Measurements from ENCODE around the gene POU2AF2.
"Not testable (repeated sequence)": the region's sequence is repeated elsewhere in the genome, so short reads cannot be mapped to it uniquely, and the experiment has no call there.

POU2AF2 gene

DNA sequence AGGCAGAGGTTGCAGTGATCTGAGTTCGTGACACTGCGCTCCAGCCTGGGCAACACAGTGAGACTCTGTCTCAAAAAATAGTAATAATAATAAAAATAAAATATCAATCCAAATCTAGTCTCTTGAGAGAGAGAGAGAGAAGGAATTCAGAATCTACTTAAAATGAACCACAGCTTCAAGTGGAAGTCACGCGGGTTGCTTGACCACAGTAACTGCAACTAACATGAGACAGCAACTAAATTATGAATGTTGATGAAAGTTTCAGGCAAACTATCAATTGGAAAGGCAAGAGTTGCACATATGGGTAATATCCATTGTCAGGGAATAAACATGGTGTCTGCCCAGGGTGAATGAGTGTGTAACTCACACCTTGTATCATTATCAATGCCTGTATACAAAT, 12.5 kb downstream of the POU2AF2 start:
- no peak for DNase-seq (ENCODE audit: low read depth, low spot score)

DNA sequence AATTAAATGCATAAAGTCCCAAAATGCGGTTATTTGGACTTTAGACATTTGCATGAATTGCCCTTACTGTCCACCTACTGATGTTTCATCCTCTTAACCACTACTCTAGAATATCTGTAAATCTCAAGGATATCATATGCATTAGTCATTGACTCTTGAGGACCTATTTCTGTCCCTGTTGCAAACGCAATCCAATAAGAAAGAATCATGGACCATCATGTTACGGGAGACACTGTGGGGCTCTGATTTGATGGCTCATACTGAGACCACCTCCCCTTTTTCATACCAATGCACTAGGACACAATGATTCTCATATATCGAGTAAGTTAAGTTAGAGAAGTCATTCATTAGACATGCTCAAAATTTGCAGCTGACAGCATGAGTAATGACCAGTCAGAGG, 14.4 kb downstream of the POU2AF2 start:
- DNase-seq (ENCODE audit: low read depth, low spot score) = no peak

DNA sequence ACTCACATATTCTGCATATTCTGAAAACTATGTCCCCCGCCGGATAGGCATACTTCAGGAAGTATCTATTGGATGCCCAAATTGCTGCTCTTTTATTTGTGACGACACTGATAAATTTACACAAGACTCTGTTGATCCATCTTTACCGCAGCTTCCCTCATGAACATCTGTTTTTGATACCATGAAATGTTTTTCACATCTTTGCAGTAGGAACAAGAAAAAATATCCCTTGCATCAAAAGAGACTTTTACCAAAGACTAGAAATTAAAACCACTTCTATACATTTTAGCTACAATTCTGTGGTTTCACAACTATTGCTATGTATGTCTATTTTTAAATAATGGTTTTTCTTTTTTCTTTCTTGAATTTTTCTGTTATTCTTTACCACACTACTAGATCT, 15.3 kb downstream of the POU2AF2 start:
- DNase-seq (ENCODE audit: low read depth, low spot score) = no peak

DNA sequence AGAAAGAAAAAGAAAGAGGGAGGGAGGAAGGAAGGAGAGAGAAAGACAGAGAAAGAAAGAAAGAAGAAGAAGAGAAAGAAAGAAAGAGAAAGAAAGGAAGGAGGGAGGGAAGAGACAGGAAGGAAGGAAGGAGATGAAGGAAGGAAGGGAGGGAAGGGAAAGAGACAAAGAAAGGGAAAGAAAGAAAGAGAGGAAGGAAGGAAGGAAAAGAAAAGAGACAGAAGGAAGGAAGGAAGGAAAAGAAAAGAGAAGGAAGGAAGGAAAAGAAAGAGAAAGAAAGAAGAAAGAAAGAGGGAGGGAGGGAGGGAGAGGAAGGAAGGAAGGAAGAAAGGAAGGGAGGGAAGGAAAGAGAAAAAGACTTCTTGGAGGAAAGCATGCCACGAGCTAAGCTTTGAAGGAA, 19.1 kb downstream of the POU2AF2 start:
- DNase-seq (ENCODE audit: low read depth, low spot score) = no peak

DNA sequence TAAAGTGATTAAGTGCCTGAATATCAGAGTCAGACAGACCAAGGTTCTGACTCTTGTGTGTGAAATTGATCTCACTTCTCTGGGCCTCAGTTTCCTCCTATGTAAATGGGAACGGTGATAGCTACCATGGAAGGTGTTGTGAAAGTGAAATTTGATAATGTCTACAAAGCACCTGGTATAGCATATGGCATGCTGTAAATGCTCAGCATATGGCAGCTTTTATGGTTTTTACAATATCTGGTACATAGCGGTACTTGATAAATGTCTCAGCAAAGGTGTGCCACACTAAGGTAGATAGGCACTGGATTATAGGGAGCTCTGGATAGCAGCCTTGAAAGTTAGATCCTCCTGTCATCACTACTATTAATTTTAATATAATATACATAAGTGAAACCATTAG, 19.9 kb downstream of the POU2AF2 start:
- DNase-seq (ENCODE audit: low read depth, low spot score) = no peak

DNA sequence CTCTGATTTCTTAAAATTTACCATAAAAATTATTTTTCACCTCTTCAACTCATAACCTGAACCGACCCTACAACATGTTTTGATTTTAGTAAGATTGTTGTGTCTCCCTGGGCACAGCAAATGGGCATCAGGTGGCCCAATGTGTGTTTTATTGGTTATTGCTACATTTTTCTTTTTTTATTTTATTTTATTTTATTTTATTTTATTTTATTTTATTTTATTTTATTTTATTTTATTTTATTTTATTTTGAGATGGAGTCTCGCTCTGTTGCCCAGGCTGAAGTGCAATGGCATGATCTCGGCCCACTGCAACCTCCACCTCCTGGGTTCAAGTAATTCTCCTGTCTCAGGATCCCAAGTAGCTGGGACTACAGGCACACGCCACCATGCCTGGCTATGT, 22.8 kb downstream of the POU2AF2 start:
- not testable (repeated sequence) for DNase-seq (ENCODE audit: low read depth, low spot score)

DNA sequence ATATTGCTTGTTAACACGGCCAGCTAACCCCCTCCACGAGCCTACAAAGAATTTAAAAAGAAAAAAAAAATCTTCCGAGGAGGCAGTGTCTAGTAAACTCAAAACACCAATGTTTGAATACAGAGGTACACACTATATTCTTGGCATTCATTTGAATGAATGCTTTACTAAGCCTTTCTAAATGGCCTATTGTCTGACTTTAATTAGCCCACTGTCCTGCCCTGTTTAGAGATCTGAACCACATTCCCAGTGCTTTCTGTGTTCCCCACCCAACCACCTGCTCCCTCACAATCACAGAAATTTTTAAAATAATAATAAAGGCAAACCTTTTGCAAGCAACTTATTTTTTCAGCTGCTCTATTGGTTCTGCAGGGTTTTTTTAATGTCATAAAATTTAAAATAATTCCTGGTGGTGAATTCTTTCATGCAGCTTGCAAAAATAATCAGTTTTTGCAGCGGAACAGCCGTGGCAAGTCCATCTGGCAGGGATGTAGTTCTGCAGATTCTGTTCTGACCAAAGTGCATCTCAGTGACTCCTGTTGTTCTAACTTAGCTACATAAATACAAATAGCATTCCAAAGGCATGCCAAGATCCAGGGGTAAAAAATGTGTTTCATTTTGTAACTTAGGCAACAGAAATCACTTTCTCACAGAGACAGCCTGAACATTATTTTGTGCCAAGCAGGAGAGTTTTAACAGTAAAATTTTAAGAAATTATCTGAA, 23.8 kb downstream of the POU2AF2 start:
- DNase-seq (ENCODE audit: low read depth, low spot score) = peak; percentile 20

DNA sequence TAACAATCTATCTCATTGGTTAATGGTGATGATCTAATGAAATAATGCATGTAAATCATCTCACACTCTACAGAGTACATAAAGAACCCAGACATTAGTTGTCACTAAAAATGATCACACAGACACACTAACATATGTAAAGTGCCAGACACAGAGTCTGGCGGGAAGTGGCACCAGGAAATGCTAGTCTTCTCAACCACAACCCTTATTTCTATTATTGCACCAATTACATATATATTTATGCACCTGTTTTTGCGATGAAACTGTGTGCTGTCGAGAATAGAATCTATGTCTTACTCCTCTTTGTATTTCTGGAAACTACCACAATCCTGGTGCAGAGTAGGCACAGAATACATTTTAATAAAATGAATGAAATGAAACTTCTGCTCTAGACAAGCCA, 26.9 kb downstream of the POU2AF2 start:
- no peak for DNase-seq (ENCODE audit: low read depth, low spot score)

DNA sequence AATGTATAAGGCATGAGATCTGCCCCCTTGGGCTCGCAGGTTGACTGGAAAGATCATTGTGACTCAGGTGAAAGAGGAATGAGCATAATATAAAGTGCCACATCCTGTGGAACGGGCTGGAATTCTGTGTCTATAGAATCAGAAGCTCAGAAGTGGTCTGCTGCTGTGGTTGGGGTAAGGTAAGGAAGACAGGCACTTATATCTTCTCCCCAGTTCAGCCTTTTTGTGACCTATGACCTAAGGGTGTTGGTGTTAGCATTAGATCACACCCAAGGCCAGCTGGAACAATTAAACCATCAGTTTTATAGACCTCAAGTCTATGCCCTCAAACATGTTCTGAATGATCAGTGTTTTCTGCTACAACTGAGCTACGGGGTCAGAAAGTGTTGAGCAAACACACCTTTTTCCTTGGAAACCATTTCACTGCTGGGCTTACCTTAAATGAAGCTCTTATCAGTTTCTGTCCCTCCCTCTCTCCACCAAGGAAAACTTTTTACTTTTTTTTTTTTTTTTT, 37.1 kb downstream of the POU2AF2 start:
- no peak for DNase-seq (ENCODE audit: low read depth, low spot score)

DNA sequence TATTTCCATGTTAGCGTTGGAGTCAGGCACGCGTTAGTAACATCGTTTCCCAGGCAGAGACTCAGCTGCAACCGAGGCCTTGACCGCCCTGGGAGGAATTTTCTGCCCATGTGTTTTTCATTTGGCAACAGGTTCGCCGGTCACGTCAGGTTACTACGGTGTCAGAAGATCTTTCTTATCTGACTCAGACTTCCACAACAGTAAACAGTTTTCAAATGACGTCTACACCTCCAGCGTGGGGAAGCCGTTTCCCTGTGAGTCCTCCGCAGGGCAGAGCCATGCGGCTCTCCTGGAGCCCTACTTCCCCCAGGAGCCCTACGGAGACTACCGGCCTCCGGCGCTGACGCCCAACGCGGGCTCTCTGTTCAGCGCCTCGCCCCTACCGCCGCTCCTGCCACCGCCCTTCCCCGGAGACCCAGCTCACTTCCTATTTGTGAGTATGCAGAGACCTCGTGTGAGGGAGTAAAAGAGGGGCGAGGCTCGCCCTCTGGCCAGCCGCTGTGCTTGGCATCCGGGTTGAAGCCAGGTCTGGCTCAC, 38.5 kb downstream of the POU2AF2 start:
- no peak for DNase-seq (ENCODE audit: low read depth, low spot score)

DNA sequence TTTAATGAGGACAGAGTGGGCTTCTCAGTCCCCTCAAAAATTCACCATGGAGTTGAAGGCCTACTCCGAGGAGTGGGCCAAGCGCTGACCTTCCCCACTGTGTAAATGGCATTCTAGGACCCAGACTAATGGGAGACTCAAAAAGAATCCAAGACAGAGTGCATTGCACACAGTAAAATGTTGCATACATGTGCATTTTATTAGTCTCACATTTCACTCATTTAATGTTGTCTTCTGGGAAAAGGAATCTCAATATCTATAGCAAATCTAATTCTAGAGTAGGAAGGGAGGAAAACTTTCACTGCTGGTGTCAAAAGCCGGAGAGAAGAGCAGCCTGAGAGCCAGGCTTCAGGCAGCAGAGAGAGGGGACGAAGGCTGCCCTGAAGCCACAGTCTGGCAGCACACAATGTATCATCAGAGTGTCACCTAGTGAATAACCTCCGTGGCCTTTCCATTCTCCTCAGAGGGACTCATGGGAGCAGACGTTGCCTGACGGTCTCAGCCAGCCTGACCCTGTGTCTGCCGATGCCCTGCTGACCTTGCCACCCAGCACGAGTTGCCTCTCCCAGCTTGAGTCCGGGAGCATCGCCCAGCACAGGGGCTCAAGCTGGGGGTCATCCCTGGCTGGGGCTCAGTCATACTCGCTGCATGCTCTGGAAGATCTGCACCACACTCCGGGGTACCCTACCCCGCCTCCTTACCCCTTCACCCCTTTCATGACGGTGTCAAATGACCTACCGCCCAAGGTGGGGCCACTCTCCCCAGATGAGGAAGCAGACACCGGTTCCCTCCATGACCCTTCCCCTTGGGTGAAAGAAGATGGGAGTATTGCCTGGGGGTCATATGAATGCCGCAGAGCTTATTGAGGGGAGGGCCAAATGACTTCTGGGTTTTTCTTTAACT, 39.9 kb downstream of the POU2AF2 start:
- DNase-seq (ENCODE audit: low read depth, low spot score) = no peak

DNA sequence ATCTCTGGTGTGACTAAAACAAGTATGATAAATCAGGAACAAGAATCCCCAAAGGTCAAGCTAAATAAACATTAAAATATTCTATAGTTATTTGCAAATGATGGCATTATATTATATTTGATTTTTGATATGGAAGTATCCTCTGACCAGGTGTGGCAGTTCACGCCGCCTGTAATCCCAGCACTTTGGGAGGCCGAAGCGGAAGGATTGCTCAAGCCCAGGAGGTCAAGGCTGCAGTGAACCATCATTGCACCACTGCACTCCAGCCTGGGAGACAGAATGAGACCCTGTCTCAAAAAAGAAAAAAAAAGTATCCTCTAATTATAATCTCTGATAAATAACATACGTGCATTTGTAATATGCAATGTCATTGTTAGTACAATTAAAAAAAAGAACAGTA, 46.2 kb downstream of the POU2AF2 start:
- DNase-seq (ENCODE audit: low read depth, low spot score) = no peak

DNA sequence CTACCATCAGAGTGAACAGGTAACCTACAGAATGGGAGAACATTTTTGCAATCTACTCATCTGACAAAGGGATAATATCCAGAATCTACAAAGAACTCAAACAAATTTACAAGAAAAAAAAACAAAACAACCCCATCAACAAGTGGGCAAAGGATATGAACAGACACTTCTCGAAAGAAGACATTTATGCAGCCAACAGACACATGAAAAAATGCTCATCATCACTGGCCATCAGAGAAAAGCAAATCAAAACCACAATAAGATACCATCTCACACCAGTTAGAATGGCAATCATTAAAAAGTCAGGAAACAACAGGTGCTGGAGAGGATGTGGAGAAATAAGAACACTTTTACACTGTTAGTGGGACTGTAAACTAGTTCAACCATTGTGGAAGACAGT, 46.9 kb downstream of the POU2AF2 start:
- not testable (repeated sequence) for DNase-seq (ENCODE audit: low read depth, low spot score)

DNA sequence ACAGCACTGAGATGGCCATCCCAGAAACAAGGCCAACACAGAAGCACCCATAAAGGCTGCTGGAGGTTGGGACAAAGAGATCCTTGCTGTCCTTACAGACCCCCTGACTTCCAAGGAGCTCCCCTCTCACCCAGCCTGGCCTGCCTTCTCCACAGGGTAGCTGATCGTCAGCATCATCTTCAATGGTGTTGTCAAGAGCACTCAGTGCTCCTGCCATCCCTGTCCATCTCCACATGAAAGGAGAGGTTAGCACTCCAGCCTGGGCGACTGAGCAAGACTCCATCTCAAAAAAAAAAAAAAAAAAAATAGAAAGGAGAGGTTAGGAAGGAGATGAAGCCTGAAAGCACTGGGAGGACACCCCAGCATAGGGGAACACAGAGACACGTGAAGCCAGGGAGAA, 50.7 kb downstream of the POU2AF2 start:
- no peak for DNase-seq (ENCODE audit: low read depth, low spot score)

DNA sequence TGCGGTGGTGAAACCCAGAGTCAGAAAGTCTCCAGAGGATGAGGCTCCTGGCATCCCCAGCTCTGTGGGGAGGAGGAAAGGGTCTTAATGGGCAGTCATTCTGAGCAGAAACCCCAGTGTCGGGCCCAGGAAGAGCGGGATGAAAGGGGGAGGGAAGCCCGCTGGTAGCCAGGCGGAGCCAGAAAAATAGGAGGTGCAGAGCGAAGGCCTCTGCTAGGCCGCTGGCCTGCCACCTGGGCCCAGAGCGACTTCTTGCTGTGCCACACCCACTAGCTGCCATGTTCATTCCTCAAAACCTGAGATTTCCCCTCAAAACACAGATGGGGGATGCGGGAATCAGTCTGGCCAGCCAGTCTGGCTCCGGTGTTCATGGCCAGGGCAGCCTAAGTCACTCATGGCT, 52.2 kb downstream of the POU2AF2 start:
- DNase-seq (ENCODE audit: low read depth, low spot score) = no peak

DNA sequence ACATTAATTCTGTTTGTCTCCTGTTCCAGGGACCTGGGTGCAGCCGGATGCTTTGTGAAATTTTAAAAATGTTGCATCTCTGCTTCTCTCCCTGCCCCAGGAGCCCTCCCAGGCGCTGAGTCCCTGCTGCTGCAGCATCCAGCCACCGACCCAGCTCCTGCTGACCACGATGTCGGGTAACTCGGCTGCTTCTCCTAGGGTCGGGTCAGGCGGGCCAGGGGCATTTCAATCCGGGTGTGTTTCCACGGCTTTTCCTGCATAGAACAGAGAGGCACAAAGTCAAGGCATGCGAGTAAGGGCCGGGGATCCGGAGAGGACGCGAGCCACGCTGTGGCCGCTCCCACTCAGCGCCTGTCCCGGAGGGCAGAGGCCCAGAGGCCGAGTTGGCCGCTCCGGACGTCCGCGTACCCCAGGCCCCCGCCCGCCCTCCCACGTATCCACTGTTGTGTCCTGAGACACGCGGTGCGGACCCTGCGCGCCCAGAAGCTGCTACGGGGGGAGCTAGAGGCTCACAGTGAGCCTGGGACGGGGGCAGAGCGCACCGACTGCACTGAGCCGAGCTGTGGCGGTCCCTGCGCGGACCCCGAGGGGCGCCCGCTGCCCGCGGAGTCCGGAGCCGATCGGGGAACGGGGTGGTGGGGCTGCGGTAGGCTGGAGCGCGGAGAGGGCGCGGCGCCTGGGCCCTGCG, 53.0 kb downstream of the POU2AF2 start, which contains the start of gene POU2AF3:
TSS of gene POU2AF3 (plus strand) at position 134 of the 688 bp plus-strand sequence. CDS start at position 170, 36 bp downstream.
- DNase-seq (ENCODE audit: low read depth, low spot score) = no peak

DNA sequence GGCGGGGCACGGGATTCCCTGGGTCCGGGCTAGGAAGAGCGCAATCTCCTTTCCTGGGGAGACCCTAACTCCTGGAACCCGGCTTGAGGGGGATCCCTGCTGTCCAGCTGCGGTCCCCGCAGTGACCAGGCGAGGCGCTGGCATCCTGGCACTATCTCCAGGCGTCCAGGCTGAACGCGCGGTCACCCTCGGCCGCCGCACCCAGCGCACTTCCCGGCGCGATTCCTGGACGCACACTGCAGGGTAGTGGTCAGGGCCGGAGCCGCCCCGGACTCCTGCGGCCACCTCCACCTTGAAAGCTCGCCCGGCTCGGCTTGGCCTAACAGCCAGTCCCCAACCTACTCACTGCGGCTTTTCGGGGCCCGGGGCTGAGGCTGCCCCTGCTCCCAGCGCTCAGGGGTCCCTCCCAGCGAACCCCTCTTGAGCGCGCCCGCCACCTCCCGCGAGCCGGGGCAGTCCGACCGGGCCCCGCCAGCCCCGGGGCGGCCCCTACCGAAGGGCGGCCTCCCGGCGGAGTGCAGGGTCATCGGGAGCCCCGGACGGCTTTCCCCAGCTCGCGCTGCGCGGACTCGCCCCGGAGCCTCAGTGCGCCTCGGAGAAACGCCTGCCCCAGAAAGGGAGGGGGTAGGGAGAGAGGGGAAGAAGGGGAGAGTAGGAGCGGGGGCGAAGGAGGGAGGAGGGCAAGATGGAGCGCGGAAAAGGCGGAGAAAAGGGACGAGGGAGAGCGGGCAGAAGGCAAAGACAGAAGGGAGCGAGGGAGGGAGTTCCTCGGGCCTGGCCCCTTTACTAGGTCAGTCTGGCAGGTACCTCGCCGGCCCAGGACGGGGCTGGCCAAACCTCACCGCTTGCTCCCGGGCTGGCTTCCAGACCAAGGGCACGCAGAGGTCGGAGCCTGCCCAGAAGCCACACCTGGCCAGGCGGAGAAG, 53.8 kb downstream of the POU2AF2 start:
- DNase-seq (ENCODE audit: low read depth, low spot score) = no peak

DNA sequence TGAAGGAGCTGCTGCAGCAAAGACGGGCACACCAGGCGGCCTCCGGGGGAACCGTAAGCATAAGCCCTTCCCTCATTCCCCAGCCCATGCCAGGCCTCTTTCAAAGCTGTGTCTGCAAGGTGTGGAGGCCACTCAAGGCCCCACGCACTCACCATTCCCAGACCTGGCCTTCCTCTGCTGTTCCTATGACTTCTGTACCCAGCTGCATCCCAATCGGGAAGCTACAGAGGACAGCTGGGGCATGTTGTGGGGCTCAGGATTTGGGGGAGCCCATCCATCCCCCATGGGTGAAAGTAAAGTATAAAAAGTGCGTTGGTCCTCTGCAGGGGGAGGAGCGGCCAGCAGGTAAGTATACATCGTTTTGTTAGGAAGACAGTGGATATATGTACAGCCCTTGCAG, 55.0 kb downstream of the POU2AF2 start:
- no peak for DNase-seq (ENCODE audit: low read depth, low spot score)

DNA sequence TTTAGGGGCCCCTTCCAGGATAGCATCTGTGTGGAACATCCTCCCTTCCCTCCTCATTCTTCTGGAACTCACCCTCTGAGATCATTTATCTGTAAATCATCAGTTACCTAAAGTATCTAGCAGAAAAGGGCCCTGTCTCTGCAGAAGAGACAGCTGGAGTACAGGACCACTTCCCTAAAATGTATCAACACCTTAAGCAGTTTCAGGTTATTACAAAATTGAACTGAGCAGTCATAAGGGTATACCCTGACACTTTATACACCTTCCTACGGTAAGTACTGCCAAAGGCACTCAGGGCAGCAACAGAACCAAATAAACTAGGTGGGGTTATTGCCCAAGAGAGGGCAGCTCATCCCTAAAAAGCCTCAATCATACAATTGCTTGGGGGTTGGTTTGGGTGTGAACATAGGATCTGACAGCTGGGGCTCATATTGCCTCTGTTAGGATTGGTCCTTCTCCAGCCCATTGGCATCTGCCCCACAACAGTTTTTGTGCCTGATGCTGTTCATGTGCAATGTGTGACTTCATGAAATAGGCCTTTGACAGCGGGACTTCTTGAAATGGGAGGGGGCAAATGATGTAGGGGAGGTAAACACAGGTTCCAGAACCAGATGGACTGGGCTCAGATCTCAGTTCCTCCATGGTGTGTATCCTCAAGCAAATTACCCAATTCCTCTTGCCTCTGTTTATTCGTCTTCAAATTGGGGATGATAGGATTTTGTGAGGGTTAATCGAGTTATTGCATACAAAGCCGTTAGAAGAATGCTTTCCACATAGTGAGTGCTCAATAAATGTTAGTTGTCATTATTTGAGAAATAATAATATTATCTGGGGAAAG, 55.7 kb downstream of the POU2AF2 start:
- no peak for DNase-seq (ENCODE audit: low read depth, low spot score)

DNA sequence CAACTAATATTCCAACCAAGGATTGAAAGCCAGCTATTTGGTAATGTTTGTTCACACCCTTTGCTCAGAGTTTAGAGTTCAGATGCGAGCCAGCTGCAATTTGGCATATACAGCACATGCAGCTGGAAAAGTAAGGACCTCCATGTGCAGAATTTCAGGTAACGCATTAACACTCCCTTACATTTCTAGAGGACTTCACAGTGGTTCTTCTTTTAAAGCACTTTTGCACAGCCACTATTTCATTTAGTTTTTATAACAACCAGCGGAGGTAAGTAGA, 56.3 kb downstream of the POU2AF2 start:
- no peak for DNase-seq (ENCODE audit: low read depth, low spot score)

All from smooth muscle cell of the brain vasculature (primary cell).